GM18499 (cell line): ENCODE data around the gene RBMS1.

Experiments used
- ATAC-seq: cut with Tn5 transposase; IDR thresholded peaks from one replicate; pipeline ENCODE4 v1.9.1; 2021; ENCODE audit warnings: moderate number of reproducible peaks; ENCODE audit not compliant: insufficient read depth, unreplicated experiment

RBMS1 gene

GRCh38 chr2:160318218-160318617, 175.4 kb downstream of the RBMS1 start:
- no peak for ATAC-seq

DNA sequence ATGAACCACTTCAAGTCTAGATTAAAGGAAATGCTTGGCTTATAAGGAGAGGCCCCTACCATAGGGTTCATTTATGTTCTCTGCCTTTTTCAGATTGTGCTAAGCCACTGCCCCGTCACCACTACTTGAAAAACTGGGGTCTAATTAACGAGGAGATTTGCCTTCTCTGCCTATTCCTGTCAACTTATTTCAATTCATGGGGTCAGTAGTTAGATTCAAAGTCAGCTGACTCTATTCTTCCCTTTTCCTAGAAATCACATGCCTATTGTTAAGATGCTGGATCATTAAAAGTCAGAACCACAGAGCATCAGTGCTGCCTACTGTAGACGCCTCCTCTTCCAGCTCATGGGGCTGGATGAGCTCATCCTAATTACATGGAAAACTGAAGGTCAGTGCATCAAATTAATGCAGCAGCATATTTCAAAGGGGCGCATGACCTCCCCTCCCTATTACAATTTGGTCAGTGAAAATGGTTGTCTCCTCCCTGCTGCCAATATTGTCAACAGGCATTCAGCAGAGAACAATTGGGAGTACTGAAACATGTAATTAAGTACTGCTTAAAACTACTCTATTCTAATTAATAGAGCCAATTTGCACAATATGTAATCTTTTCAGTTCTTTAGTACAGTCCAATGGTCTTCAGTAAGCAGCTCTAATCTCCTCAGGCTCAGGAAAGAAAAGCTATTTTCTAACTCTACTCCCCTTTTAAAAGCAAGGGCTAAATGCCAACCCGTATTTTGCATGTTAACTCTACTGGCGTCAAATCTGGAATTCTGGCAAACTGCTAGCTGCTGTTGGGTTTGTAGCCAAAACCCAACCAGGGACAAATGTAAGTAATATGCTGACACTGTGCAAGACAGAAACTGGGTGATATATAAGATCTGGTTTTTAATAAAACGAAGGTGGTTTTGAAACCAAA, 176.2 kb downstream of the RBMS1 start:
- no peak for ATAC-seq

DNA sequence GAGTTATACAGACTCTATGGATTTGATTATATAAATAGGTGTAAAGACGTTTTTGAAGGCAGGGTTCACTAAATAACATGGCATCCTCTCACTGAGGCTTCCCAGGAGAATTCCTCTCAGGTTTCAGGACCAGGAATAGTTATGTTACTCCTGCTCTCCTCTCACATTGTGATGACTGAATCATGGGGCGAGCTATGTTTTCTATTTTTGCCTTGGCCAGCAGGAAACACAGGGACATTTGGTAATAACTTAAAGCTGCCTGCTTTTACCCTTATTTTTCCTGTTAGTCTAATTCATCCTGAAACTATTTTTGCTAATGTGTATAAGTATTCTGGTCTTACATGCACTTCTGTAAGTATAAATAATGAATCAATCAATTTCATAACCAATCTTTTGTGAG, 178.3 kb downstream of the RBMS1 start:
- no peak for ATAC-seq

DNA sequence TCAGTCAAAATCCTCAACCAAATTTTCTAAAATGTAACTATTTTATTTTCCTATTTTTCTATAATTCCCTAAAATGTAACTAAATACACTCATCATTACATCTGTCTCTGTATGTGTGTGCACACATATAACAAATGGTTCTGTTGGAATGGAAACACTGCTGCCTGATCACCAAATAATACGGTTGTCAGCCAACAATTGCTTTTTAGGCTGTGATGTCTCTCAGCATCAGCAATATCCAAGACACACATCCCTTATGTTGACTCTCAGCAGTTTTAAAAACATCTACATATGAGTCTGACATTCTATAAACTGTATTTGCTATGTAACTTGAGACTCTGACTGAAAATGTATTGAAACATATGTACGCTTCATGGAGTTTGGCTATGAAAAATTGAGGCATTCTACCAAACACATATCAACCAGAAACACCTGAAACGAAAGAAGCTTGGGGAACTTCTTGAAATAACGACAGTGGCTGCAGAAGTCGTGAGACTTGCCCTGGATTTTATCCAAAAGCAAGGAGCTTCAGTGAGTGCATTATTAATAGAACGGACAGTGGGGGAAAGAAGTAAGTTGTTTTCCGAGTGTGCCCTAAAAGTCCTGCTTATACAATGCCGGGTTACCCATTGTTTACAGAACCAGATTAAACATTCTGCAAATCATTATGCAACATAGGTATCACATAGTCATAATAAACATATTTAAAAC, 183.3 kb downstream of the RBMS1 start:
- no peak for ATAC-seq

DNA sequence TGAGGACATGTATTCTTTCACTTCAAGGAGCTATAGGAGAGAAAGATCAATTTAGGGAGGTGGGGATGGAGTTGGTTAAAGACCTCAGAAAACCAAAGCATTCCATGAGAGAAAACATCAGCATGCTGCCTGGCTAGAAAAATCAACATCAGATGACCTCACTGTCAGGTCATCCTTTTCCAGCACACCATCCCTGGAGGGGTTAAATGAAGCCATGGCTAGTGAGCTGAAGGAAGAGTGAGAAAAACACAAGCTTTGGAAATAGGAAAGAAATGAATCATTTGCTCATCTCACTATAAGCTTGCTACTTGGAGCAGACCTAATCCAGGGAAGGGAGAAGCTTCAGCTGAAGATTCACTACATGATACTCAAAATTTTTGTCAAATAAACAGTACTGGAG, 184.0 kb downstream of the RBMS1 start:
- ATAC-seq = no peak

GRCh38 chr2:160308915-160309314, 184.7 kb downstream of the RBMS1 start:
- no peak for ATAC-seq

DNA sequence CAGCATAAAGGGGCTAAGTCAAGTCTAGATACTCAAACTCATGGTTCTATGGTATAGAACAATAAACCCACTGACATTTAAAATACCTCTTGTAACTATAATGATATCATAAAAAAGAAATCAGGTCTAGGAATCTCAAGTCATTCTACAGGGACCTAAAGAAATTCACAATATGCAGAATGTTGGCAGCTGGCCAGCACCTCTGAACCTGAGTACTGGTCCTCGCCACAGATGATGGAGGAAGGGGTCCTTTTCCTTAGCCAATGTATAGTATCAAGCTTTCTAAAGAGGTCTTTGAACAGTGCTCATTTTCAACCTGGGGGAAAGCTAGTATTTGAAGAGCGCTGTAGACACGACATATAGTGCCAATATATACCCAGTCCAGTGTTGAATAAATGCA, 185.1 kb downstream of the RBMS1 start:
- ATAC-seq = no peak

GRCh38 chr2:160306985-160307384, 186.6 kb downstream of the RBMS1 start:
- no peak for ATAC-seq

DNA sequence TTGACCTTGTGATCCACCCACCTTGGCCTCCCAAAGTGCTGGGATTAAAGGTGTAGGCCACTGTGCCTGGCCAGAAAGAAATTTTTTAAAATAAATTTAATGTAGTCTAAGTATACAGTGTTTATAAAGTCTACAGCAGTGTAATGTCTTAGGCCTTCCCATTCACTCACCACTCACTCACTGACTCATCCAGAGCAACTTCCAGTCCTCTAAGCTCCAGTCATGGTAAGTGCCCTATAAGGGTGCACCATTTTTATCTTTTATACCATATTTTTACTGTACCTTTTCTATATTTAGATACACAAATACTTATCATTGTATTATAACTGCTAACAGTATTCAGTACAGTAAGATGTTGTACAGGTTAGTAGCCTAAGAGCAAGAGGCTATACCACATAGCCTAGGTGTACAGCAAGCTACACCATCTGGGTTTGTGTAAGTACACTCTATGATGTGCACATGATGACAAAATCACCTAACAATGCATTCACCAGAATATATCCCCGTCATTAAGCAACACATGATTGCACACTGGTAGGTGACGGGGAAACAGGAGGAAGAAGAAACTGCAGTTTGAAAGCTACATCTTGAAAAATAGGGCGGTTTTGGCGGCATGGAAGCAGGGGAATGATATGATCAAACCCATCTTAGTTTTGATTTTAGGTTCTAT, 188.4 kb downstream of the RBMS1 start:
- ATAC-seq = no peak

DNA sequence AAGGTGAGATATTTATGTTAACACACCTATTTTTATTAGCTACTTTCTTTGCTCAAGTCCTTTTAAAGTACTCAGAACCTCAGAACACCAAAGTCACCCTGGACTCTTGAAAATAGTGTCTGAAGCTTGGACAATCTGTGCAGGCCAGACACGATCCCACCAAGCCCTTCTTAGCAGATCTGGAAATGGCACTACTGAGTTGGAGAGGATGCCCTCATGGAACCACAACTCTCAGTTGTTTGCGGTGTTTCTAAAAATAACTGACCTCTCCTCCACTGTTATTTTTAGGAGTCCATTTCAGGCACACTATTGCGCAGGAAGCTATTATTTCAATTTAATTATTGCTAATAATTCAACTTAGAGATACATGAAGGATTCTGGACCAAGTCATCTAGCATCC, 190.1 kb downstream of the RBMS1 start:
- ATAC-seq = no peak

DNA sequence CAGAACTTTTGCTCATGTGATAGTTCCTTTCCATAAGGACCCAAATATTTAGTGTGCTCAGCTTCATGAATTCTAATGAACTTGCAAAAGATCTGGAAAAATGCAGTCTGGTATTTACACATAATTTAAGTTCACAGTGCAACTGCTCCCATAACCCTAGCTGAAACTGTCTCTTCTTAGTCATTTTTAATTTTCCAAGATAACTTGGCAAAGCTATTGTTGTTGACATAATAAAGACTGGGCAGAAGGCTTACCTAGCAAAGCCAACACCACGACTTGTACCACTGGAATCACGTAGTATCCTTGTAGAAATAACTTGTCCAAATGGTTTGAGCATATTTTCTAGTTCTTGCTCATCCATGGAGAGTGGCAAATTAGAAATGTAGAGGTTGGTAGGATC, 190.5 kb downstream of the RBMS1 start:
- ATAC-seq = no peak

DNA sequence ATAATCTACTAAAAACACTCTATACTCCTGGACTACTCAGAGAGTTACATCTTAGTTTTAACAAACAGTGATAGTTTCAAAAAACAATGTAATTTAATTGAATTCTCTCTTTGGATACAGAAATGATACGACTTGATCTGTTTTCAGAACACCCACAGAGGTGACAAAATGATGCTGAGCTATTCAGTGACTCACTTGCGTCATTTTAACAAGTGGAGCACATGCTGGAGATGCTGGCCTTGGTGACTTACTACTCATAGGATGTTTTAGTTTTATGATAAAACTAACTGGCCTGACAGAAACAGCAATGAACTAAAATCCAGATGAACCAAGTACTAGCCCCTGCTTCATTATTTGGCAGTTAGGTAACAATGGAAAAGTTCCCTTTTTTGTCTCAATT, 192.2 kb downstream of the RBMS1 start:
- no peak for ATAC-seq

DNA sequence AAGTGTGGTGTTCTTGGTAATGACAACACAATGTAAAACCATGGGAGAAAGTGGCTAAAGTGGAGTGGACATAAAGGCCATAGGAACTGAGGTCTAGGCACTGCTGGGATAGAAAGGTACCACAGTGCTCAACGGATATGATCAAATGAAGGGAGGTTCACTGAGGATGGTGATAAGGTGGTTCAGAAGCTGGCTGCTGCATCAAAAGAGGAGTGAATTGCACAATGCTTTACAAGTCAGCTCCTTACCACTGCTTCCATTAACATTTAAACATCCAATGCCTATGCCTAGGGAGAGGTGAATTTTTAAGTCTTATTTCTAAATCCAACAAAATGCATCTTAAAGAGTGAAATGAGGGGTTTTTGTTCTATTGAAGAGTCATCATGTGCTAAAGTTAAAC, 193.4 kb downstream of the RBMS1 start:
- ATAC-seq = no peak

DNA sequence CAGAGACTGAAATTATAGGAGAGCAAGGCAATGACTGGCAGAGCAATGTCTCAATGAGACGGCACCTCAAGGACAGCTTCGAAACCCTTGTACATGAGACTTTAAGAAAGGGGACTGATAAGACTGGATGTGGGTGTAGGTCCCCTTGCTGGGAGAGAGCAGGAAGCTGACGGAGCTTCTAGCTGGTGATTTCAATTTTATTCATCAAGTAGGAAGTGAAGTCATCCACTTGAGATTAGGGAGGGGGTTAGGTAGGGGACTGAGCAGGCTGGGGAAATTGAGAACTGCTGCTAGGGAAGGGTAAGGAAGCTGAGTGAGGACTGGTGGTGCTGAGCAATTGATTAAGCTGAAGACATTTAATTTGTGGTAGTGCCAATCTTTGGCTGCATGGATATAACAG, 194.1 kb downstream of the RBMS1 start:
- ATAC-seq = no peak

DNA sequence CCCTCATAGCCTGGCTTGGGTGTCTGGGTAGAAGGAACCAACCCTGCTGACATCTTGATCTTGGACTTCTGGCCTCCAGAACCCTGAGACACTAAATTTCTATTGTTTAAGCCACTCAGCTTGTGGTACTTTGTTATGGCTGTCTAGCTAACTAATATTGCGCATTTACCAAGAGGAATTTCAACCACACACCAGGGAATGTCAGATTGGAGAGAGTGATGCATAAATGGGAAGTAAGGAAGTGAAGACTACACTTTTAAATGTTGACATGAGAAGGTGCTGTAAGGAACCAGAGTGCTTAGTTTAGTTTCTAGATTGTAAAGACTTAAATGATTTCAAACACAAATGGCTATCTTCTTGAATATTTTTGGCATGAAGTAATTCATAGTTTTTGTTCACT, 194.6 kb downstream of the RBMS1 start:
- ATAC-seq = no peak

DNA sequence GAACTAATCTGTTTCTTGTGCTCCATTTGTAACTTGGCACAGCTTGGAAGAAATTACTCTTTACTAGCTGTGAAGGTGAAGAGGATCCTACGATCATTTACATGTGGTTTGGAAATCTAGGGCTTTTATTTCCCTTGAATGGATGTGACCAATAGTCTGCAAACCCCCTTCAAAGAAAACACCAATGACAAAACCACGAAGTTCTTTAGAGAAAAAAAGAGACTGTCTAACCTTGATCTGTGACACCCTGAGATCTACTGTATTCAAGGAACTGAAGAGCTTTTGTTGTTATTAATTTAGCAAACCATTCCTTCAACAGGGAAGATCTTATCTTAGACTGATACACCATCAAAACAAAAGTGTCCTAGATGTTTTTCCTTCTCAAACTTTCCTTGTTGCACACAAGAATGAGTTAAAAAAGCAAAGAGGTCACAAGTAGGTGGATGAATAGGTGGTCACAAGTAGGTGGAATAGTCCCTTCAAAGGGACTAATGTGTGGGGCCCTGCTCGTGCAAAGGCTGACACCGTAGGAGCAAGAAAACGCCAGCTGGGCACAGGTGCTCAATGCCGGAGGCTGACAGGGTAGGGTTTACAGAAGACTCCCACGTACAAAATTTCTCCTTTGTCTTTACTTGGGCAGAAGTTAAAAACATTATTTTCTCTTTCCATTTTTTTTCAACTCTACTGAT, 197.9 kb downstream of the RBMS1 start:
- ATAC-seq = no peak

- no peak for ATAC-seq
These were observed 198.7 kb downstream of the RBMS1 start for GRCh38 chr2:160294889-160295288.

DNA sequence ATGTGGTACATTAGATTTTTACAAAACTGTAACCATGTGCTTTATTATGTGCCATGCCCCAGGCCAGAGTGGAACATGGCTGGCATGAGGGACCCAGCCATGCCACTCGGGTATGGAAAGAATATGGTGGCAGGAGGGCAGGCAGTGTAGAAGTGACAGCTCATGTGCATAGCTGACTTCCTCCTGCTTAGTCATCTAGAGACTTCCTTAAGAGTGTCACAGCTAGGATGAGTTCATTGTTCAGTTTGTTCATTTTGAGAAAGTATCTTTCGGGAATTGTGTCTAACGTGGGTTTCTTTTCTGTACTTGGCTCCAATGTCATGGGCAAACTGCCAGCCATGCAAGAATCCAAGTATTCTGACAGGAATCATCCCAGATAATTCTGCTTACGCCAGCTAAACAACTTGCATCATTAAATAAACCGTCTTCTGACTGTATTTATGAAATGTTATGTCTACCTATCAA, 199.2 kb downstream of the RBMS1 start:
- no peak for ATAC-seq

GRCh38 chr2:160293391-160294091, 200.1 kb downstream of the RBMS1 start:
- ATAC-seq = no peak

DNA sequence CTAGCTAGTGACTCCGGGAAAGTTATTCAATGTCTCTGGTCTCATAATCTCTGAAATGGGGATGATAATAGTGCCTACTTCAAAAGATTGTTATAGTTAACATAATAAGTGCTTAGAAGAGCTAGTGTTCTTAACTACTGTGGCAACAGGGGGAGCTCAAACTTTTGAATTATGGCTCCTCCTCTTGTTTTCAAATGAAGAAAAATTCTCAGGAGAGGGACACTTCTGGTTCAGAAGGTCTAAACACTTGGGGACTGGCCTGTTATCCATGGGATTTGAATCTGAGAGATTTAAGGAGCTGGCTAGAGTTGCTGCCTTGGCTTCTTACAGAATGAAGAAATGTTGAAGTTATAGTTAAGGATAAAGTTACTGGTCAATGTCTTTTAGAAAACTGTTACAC, 201.4 kb downstream of the RBMS1 start:
- ATAC-seq = no peak
